Keratinocyte (primary cell): ENCODE data around the gene CMTM2. TPM values are rescaled to one million over a fixed set of nuclear protein-coding genes. Genes with fewer than 3 reads are reported as not detected.

ENCODE experiments used
- DNase-seq: peaks from one replicate; pipeline ENCODE4 v3.0.0-alpha.2; 2011; ENCODE audit warnings: low read depth, missing footprints, low spot score
- FAIRE-seq: peaks from 2 replicates; lab custom pipeline; 2011; peaks lifted over from hg19 to GRCh38; lab: Jason Lieb, UNC
- H2AFZ ChIP-seq: 2 replicates; pipeline ENCODE4 v1.6.0; 2012; ENCODE audit warnings: low read length, control low read depth, inconsistent platforms; ENCODE audit not compliant: control insufficient read depth
- H3K27ac ChIP-seq: 2 replicates; pipeline ENCODE4 v1.5.1; 2011; ENCODE audit warnings: low read length; ENCODE audit not compliant: control insufficient read depth, insufficient read depth
- H3K27me3 ChIP-seq: 3 replicates; pipeline ENCODE4 v1.6.0; 2011; ENCODE audit warnings: low read length; ENCODE audit not compliant: control insufficient read depth, insufficient read depth; ENCODE audit errors: extremely low read depth
- H3K36me3 ChIP-seq, 2 experiments: 2 replicates in 1 of 2; 3 replicates in 1 of 2; pipeline ENCODE4 v1.5.1; 2011; ENCODE audit warnings: low read length in 2 of 2, mild to moderate bottlenecking in 1 of 2; ENCODE audit not compliant: control insufficient read depth in 2 of 2, insufficient read depth in 2 of 2; ENCODE audit errors: extremely low read depth in 1 of 2
- H3K4me1 ChIP-seq: 3 replicates; pipeline ENCODE4 v1.5.1; 2011; ENCODE audit warnings: low read length; ENCODE audit not compliant: control insufficient read depth, insufficient read depth; ENCODE audit errors: extremely low read depth
- H3K4me2 ChIP-seq: 3 replicates; pipeline ENCODE4 v1.6.0; 2011; ENCODE audit warnings: low read depth, low read length; ENCODE audit not compliant: control insufficient read depth, insufficient read depth; ENCODE audit errors: extremely low read depth
- H3K4me3 ChIP-seq, 3 experiments: fragments of 200-600 bp in 1 of 3; sonication (generic) in 1 of 3; 2 replicates in 2 of 3; 3 replicates in 1 of 3; pipeline ENCODE4 v1.5.1; 2011 to 2016; ENCODE audit warnings: low read length in 3 of 3, mild to moderate bottlenecking in 3 of 3, control low read depth in 2 of 3, inconsistent platforms in 1 of 3, low read depth in 1 of 3, mixed read lengths in 1 of 3, mixed run types in 1 of 3, moderate library complexity in 1 of 3; ENCODE audit not compliant: control insufficient read depth in 2 of 3, insufficient read depth in 2 of 3; ENCODE audit errors: extremely low read depth in 1 of 3
- H3K79me2 ChIP-seq: 2 replicates; pipeline ENCODE4 v1.6.0; 2012; ENCODE audit warnings: low read length; ENCODE audit not compliant: control insufficient read depth, insufficient read depth
- H3K9ac ChIP-seq: 3 replicates; pipeline ENCODE4 v1.6.0; 2011; ENCODE audit warnings: low read length; ENCODE audit not compliant: control insufficient read depth, insufficient read depth; ENCODE audit errors: extremely low read depth
- H3K9me1 ChIP-seq: 3 replicates; pipeline ENCODE4 v1.6.0; 2011; ENCODE audit warnings: low read length; ENCODE audit not compliant: control insufficient read depth, insufficient read depth; ENCODE audit errors: extremely low read depth
- H3K9me3 ChIP-seq: 2 replicates; pipeline ENCODE4 v1.5.1; 2012; ENCODE audit warnings: low read depth, low read length; ENCODE audit not compliant: control insufficient read depth
- H4K20me1 ChIP-seq: 3 replicates; pipeline ENCODE4 v1.6.0; 2011; ENCODE audit warnings: low read length; ENCODE audit not compliant: control insufficient read depth, insufficient read depth; ENCODE audit errors: extremely low read depth
- EZH2 ChIP-seq: IDR thresholded peaks from one replicate; pipeline ENCODE4 v1.6.1; 2012; ENCODE audit warnings: inconsistent platforms, mild to moderate bottlenecking, low read length, moderate library complexity
- dilution Hi-C: fragments of 300-500 bp; cut with MboI; formaldehyde crosslinking; loops from one replicate; pipeline ENCODE4 v1.7.0; 2020; ENCODE audit warnings: low sequenced_read_pairs; ENCODE audit not compliant: extremely low pct_ligation_motif_present
- polyA plus RNA-seq, 5 experiments: library from polyadenylated mRNA; depleted of rRNA in 3 of 5; stranded (reverse) in 3 of 5; stranded (forward) in 1 of 5; unstranded in 1 of 5; fragments of >200 nt; gene quantifications; 1 replicate in 1 of 5; 2 replicates in 3 of 5; 3 replicates in 1 of 5; pipeline versions ENCODE4 v1.2.1 to v1.2.3, GENCODE V29; 2011 to 2012; ENCODE audit warnings: missing spikeins in 2 of 5, low read depth in 1 of 5, low replicate concordance in 1 of 5
- TF ChIP-seq, protein P1 (sequence below), 3 experiments: IDR thresholded peaks in 1 of 3; conservative IDR thresholded peaks in 1 of 3; optimal IDR thresholded peaks in 1 of 3; 2 replicates in 2 of 3; 3 replicates in 1 of 3; pipeline versions ENCODE3 to v1.5.1; 2011; ENCODE audit warnings: low read length in 3 of 3, mild to moderate bottlenecking in 3 of 3, moderate library complexity in 2 of 3, control low read depth in 1 of 3, inconsistent platforms in 1 of 3; ENCODE audit not compliant: insufficient read depth in 2 of 3; ENCODE audit errors: extremely low read depth in 1 of 3

Gene CMTM2
- polyA plus RNA-seq, 1 donor (not counting 4 experiments of a cell fraction or from before 2014, with no cell fraction given), result not detected

DNA sequence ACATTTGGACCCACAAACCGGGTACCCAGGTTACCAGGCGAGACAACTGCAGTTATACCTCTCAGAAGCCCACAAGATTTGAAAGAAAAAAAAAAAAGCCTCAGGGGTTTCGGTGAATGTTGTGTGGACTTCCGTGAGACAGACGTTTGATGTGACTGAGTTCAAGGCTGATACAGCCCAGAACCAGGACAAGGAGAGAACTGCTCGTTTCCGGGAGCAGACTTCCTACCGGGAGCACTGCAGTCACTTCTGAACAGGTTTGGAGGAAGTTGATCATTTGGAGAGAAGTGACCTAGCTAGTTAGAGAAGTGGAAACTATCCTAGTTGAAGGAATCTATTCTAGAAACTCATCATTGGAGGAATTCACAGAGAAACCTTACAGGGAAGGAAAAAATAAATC is 26.0 kb upstream of the CMTM2 start:
- dilution Hi-C loops, result no loop called here
- Histone ChIP-seq H3K9me3 (no peaks in the 10 kb centered on the region), H3K36me3 (no peaks in the 10 kb centered on the region), H2AFZ (no peak overlapping the region), H3K9ac (no peak overlapping the region), H3K9me1 (no peaks in the 10 kb centered on the region), H3K4me3 (peak overlapping the region in 2 of 3 experiments; percentile 1 to 52), H3K27ac (no peak overlapping the region), H3K4me1 (peaks cover 22% of the 10 kb centered on the region), H4K20me1 (no peaks in the 10 kb centered on the region), H3K27me3 (no peaks in the 10 kb centered on the region), H3K4me2 (peak overlapping the region; percentile 90), H3K79me2 (no peaks in the 10 kb centered on the region)
- FAIRE-seq (no peak), DNase-seq (no peak)
- no peak for TF ChIP-seq EZH2
- TF ChIP-seq, protein P1, sequence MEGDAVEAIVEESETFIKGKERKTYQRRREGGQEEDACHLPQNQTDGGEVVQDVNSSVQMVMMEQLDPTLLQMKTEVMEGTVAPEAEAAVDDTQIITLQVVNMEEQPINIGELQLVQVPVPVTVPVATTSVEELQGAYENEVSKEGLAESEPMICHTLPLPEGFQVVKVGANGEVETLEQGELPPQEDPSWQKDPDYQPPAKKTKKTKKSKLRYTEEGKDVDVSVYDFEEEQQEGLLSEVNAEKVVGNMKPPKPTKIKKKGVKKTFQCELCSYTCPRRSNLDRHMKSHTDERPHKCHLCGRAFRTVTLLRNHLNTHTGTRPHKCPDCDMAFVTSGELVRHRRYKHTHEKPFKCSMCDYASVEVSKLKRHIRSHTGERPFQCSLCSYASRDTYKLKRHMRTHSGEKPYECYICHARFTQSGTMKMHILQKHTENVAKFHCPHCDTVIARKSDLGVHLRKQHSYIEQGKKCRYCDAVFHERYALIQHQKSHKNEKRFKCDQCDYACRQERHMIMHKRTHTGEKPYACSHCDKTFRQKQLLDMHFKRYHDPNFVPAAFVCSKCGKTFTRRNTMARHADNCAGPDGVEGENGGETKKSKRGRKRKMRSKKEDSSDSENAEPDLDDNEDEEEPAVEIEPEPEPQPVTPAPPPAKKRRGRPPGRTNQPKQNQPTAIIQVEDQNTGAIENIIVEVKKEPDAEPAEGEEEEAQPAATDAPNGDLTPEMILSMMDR (optimal IDR thresholded peaks at IDR 0.05 in 1 of 3, IDR thresholded peaks at IDR 0.05 in 1 of 3, conservative IDR thresholded peaks at IDR 0.05 in 1 of 3; ENCODE audit: extremely low read depth in 1 of 3, insufficient read depth in 2 of 3, low read length in 3 of 3), result no peak

- TF ChIP-seq, protein P1 (optimal IDR thresholded peaks at IDR 0.05 in 1 of 3, IDR thresholded peaks at IDR 0.05 in 1 of 3, conservative IDR thresholded peaks at IDR 0.05 in 1 of 3; ENCODE audit: extremely low read depth in 1 of 3, insufficient read depth in 2 of 3, low read length in 3 of 3), result no peak
- no peak for TF ChIP-seq EZH2
- FAIRE-seq, result no peak
- H3K27ac ChIP-seq, result no peak overlapping the region
- no peaks in the 10 kb centered on the region for H3K79me2 ChIP-seq
- no peak overlapping the region for H2AFZ ChIP-seq
- no peaks in the 10 kb centered on the region for H3K27me3 ChIP-seq
- dilution Hi-C loops, result no loop called here
- H4K20me1 ChIP-seq, result no peaks in the 10 kb centered on the region
- no peaks in the 10 kb centered on the region for H3K9me1 ChIP-seq
- DNase-seq, result no peak
- no peak overlapping the region for H3K9ac ChIP-seq
- peaks cover 21% of the 10 kb centered on the region for H3K4me1 ChIP-seq
- H3K4me3 ChIP-seq, result no peak overlapping the region
- no peaks in the 10 kb centered on the region for H3K9me3 ChIP-seq
- no peak overlapping the region for H3K4me2 ChIP-seq
- H3K36me3 ChIP-seq, result no peaks in the 10 kb centered on the region
These were observed 25.2 kb upstream of the CMTM2 start for GRCh38 chr16:66554021-66554420.
